Hematopoietic multipotent progenitor cell treated with erythropoietin and hydrocortisone succinate and interleukin-3 and kit ligand, for 8 days (in vitro differentiated cells): ENCODE data around the gene IDH2.
"Not testable (repeated sequence)": the region's sequence is repeated elsewhere in the genome, so short reads cannot be mapped to it uniquely, and the experiment has no call there.

Source experiments
- DNase-seq: peaks from one replicate; pipeline ENCODE4 v3.0.0-alpha.2; 2015

The IDH2 gene

DNA sequence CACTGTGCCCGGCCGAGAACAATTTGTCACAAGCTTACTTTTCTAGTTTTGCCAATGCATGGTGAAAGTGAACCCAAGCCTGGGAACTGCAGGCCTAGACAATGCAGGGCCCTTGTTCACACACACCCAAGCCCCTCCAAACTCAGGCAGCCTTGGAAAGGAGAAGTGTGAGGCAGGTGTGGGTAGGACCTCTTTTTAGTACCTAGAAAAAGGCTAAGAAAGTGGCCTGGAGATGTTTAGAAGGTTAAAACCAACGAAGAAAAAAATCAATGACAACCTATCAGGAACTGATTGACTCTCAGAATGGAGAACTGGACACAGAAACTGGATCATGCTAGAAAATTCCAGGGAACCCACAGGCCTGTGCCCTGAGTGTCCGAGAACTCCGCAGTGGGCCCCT is 18.8 kb downstream of the IDH2 start:
- DNase-seq = no peak

DNA sequence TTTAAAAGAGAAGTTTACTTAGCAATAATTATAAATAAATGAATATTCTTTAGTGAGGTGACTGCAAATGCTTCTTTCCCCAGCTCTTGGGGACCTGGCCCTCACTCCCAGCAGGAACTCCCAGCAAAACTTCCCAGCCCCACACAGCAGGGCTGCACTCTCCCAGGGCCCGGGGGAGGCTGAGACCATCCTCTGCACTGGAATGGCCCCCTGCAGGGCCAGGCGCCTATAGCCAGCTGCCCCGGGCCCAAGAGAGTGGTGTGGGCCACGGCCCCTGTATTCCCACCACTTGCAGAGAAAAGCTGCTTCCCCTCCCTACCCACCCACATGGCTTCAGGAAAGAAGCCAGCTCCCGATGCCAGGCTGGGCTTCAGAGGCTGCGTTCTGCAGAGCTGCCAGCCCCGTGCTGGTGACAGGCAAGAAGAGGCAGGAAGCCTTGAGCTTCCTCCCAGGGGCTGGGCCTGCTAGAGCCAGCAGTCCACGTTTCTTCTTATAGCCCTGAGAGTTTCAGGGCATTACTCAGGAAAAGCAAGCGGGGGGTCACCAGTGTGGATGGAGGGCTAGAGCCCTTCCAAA is 20.0 kb downstream of the IDH2 start:
- no peak for DNase-seq

DNA sequence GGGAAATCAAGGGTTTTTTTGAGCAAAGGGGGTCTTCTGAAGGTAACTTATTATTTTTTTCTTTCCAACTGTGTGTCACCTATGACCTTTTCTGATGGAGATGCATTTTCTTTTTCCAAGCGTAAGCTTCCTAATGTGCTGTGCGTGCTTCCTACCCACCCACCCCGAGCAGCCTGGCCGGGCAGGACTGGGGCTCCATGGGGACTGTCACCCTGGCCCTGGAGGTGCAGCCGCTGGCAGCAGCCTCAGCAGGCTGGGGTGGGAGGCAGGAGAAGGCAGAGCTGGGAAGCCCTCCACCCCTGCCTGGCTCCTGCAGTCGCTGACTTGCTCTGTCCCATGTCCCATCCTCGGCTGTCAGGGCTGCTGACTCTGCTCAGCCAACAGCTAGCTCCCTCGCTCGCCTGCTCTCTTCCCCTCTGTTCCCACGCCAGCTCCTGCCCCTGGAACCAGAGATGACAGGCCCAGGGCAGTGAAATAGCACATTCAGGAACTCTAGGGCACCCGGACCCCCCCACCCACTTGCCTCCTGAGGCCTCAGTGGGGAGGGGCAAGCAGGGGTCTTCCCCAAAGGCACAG is 21.4 kb downstream of the IDH2 start:
- DNase-seq = no peak

DNA sequence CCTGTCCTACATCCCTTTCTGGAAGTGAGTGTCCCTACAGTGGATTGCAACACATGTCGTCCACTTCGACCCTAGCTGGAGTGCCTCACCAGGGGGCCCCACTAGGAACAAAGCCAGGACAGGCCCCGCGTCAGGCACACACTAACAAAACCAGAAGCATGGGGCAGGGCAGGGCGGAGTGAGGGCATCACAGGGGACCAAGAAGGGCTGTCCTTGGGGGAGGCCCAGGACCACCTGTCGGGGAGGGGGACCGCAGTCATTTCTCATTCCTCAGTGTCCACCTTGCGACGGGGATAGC is 21.9 kb downstream of the IDH2 start:
- DNase-seq = no peak

DNA sequence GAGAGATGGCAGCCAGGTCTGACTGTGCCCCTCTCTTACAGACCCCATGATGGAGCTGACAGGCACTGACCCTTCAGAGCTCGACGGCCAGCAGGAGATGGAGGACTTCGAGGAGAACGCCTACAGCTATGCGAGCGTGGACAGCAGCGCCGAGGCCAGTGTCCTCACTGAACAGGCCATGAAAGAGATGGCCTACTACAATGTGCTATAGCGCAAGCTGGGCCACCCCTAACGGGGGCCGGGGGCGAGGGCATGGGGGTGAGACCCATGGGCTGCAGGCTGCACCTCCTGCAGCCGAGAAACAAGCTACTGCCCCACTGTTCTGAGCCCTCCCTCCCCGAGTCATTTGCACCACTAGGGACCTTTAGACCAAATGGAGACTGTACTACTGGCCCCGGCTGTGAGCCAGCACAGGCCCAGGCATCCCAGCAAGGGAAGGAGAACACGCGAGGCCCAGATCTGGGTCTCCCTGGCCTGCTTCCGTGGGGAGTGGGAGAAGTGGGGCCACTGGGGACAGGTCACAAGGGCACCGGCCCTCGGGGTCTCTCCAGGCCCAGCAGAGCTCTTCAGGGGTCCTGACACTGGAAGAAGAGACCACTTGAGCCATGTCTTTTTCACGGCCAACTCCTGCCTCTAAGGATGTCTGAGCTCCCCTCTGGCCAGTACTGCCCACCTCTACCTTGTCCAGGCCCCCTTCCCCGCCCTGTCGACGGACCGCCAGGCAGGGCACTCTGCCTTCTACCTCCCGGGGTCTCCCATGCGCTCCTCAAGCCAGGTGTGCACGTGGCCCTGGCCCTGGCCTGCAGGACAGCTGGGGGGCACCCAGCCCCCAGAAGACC is 22.4 kb downstream of the IDH2 start:
- no peak for DNase-seq

DNA sequence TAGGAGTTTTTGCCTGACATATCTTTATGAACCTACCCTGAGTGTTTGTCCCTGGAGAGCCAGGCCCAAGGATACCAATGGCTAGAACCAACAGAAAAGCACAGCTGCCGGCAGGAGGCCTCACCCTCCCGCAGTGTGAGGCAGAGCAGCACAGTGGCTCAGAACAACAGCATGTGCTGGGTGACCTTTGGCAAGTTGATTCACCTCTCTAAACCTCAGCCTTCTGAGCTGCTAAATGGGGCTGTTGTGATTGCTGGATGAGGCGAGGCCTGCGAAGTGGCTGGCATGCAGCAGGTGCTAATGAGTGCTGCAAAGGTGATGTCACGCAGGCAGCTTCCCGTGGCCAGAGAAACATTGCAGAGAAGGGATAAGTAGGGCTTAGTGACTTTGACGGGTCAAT is 23.3 kb downstream of the IDH2 start:
- no peak for DNase-seq

DNA sequence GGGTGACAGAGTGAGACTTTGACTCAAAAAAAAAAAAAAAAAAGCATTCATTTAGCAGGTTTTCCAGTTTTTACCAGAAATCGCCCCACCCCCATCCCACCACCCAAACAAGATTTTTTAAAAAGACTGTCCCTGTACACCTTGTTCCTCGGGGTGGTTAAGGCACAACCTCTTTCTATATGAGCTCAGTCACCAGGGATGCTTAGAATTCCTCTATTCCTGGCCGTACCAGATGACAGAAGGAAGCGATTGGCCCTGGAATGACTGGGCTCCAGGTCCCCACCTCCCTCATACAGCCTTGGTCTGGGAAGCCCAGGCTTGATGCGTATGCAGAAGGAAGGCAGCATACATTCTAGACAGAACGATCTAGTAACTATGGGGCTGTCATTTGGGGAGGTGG is 25.6 kb downstream of the IDH2 start:
- no peak for DNase-seq

DNA sequence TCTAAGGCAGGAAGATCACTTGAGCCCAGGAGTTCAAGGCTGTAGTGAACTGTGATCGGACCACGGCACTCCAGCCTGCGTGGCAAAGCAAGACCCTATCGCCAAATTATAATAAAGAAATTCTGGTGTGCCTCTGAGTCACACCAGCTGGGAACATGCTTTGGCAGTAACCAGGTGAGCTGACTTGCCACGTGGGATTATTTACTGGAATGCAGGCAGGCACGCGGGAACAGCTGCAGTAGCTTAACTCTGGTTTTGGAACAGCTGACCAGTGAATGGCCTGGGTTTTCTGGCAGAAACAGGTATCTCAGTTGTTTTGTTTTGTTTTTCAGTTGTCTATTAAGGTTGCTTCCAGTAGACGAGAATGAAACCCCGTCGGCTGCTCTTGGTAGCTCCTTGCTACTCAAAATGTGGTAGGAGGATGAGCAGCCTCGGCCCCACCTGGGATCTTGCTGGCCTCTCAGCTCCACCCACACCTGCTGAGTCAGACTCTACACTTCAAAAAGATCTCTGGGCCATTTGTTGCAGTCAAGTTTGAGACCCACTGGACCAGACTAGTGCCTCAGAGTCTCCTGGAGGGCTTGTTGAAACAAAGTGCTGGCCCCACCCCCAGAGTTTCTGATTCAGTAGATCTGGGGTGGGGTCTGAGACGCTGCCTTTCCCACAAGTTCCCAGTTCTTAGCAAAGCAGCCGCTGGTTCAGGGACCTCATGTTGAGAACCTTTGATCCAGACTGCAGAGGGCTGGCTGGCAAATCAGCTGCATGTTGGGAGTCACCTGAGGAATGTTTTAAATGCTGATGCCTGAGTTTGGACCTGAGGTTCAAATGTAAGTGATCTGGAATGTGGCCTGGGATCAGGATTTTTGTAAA is 26.6 kb downstream of the IDH2 start:
- DNase-seq = no peak

DNA sequence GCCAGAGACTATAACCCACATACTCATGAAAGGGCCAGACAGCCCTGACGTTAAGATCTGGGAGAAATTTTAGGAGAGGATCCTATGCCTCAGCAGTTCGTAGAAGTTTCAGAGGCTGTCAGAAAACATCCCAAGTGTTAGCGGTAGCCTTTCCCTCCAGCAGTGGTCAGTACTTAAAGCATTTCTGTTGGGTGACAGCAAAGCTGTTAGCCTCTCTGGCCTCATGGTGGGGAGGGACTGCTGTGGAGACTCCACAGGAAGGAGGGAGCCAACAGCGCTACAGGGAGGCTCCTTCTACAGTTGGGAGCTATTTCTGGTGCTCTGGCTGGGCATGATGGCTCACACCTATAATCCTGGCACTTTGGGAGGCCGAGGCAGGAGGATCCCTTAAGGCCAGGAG is 27.4 kb downstream of the IDH2 start:
- DNase-seq = no peak

DNA sequence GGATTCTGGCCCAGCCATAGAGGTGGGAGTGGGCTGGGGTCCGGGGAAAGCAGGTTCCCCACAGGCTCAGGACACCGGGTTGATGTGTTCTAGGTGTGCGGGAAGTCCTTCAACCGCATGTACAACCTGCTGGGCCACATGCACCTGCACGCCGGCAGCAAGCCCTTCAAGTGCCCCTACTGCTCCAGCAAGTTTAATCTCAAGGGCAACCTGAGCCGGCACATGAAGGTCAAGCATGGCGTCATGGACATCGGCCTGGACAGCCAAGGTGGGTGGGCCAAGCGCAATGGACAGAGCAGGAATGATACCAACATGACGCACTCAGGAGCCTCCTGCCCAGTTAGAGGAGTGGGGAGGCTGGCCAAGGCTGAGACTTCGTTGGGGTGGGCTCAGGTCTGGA is 28.2 kb downstream of the IDH2 start:
- no peak for DNase-seq

DNA sequence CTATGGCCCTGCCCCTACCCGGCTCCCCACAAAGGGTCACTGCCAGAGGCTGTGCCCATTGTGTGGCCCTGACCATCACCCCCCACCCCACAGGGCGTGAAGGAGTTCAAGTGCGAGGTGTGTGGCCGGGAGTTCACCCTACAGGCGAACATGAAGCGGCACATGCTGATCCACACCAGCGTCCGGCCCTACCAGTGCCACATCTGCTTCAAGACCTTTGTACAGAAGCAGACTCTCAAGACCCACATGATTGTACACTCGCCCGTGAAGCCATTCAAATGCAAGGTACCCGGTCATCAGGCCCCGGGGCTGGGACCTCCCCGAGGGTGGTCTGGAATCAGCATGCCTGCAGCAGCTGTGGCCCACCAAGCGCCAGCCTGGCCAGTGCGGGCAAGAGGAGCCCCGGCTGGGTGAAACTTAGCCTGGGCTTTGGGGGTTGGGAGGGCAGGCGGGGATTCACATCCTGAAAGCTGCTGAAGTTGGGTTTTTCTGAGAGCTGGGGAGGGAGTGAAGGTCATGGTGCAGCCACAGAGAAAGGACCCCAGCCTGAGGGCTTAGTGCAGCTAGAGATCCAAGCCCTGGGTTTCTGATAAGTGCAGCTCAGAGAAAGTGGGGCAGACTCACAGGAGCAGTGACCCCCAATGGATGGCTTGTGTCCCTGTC is 29.2 kb downstream of the IDH2 start:
- no peak for DNase-seq

DNA sequence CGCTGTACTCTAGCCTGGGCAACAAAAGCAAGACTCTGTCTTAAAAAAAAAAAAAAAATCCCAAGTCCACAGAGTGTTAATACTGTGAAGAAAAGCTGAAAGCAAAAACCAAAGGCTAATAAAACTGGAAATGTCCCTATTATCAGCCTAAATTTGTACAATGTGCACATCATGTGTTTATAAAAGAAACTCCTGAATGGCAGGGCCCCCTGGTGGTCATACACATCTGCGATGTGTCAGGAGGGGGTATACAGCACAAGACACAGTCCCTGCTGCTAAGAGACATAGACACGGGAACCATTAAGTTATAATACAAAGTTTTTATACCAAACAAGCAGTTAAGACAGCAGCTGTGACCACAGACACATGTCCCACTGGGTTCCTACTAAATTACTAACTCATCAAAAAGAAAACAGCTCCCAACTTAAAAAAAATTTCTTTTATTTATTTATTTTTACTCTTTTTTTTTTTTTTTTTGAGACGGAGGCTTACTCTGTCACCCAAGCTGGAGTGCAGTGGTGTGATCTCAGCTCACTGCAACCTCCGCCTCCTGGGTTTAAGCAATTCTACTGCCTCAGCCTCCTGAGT is 31.0 kb downstream of the IDH2 start:
- DNase-seq = peak; percentile 89

DNA sequence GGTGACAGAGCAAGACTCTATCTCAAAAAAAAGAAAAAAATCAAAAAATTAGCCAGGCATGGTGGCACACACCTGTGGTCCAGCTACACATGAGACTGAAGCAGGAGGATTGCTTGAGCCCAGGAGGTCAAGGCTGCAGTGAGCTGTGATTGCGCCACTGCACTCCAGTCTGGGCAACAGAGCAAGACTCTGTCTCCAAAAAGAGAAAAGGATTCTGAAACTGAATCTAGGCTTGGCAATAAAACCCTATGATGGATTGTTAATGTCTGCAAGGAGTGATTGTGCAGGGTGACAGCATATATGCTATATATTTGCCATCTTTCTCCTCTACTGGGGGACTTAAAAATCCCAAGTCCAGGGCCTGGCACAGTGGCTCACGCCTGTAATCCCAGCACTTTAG is 31.6 kb downstream of the IDH2 start:
- not testable (repeated sequence) for DNase-seq

DNA sequence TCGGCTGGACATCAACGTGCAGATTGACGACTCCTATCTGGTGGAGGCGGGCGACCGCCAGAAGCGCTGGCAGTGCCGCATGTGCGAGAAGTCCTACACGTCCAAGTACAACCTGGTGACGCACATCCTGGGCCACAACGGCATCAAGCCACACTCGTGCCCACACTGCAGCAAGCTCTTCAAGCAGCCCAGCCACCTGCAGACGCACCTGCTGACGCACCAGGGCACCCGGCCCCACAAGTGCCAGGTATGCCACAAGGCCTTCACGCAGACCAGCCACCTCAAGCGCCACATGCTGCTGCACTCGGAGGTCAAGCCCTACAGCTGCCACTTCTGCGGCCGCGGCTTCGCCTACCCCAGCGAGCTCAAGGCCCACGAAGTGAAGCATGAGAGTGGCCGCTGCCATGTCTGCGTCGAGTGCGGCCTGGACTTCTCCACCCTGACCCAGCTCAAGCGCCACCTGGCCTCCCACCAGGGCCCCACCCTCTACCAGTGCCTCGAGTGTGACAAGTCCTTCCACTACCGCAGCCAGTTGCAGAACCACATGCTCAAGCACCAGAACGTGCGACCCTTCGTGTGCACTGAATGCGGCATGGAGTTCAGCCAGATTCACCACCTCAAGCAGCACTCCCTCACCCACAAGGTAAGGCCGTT is 34.2 kb downstream of the IDH2 start:
- DNase-seq = no peak

DNA sequence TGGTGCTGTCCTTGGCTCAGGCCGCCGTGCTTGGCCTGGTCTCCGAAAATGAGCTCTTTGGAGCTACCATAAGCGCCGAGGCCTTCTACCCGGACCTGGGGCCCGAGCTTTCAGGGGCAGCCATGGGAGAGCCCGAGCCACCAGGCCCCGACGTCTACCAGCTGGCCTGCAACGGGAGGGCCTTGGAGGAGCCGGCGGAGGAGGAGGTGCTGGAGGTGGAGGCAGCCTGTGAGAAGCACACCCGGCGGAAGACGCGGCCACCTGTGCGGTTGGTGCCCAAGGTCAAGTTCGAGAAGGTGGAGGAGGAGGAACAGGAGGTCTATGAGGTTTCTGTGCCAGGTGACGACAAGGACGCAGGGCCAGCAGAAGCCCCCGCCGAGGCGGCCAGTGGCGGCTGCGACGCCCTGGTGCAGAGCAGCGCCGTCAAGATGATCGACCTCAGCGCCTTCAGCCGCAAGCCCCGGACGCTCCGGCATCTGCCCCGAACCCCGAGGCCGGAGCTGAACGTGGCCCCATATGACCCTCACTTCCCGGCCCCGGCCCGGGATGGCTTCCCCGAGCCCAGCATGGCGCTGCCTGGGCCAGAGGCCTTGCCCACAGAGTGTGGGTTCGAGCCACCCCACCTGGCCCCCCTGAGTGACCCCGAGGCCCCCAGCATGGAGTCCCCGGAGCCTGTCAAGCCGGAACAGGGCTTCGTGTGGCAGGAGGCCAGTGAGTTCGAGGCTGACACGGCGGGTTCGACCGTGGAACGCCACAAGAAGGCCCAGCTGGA is 34.9 kb downstream of the IDH2 start:
- no peak for DNase-seq

DNA sequence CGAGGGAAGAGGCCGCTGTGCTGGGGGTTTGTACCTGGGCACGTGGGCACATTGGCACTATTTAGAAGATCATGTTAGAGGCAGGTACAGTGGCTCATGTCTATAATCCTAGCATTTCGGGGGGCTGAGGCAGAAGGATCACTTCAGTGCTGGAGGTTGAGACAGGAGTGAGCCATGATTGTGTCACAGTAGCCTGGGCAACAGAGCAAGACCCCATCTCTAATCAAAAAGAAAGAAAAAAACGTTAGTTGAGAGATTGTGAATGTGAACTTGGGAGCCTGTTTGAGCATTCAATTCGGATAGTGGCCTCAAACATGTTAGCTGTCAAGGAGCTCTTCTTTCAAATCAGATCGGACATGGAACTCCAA is 36.6 kb downstream of the IDH2 start:
- no peak for DNase-seq

DNA sequence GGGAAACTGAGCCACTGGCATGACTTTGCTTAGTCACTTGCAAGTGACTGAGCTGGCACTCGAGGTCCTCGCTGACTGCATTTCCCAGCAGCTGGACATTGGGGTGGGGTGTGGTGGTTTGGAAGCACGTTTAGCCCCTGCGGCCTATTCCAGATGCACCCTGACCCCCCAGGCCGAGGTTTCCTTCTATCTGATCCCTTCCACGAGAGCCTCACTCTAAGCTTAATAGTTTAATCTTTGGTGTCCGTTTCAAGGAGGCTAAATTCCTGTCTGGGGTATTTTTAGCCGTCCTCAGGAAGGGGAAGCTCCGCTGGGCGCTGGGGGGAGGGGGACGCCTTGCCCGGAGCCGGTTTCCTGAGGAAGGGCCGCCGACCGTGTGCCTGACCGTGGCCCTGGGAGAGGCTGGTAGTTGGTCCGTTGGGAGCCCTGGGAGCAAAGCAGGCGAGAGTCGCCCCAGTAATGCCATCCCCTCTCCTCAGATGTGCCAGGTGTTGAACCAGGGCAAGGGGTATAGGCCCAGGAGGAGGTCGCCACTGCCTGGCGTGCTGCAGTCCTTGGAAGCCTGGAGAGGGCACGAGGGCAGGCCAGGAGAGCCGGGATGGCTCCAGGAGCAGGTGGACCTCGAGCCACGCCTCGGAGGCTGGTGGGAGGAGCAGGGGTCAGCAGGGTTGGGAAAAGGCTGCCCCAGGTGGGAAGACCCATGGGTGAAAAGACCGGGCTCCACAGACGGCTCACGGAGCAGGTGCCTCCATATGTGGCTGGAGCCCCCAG is 37.2 kb downstream of the IDH2 start:
- no peak for DNase-seq

DNA sequence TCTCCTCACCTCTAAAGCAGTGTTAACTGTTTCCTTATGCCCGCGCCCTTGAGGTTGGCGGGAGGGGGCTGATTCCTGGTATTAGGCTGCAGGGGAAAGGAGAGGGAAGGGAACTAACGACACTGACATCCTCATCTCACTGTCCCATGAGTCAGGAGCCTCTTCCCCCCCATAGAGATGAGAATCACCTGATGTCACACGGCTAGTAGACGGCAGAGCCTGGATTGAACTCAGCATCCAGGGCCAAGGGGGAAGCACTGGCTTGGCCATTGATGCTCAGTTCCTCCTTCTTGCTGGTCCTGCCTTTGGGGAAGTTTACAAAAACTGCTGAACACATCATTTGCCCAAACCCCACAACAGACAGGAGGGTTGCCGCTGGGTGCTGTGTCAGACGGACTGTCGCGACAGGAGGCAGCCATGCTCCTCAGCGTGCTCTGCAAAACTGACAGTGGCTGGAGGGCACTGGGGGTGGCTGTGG is 38.5 kb downstream of the IDH2 start:
- DNase-seq = no peak

DNA sequence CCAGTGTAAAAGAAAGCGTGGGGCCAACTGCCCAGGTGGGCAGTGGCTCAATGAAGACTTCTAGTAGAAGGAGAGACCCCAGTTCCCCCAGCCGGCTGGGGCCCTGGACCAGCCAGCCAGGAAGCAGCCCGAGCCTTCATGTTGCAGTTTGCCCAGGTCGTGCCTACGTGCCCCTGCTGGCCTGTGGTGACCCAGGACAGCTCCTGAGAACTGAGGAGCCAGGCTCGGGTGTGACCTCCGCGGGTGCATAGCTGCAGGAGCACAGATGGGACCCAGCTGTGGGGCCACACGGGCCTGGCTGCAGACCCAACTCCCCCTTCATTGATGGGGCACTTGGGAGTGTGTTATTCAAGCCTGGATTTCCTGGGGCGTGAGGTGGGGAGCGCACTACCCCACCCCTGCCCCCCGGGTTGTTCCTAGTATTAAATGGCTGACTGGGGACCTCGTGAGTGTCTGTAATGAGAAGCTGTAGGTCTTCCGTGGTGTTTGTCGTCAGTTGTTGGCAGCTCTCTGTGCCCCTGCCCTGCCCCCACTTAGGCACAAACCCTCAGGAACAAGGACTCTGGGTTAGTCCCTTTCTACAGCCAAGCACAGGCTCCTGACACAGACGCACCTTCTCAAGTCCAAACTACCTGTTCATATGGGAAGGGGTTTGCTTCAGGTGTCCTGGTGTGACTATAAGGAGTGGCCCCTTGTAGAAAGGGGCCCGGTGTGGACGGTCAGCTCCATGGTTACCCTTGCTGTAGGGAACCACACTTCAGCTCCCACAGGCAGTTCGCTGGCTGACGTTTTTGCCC is 39.1 kb downstream of the IDH2 start:
- DNase-seq = no peak
